WTC11 (cell line): ENCODE measurements around the gene DAW1.

Experiments
- ETV6 ChIP-seq: sonication (generic); formaldehyde crosslinking; IDR thresholded peaks from 2 replicates; pipeline ENCODE4 v1.8.1; 2022; ENCODE audit warnings: mild to moderate bottlenecking, missing genetic modification reagents
- SP1 ChIP-seq: sonication (generic); formaldehyde crosslinking; conservative IDR thresholded peaks from 2 replicates; pipeline ENCODE4 v1.8.1; 2022; ENCODE audit warnings: missing genetic modification reagents
- ZBTB21 ChIP-seq: sonication (generic); formaldehyde crosslinking; IDR thresholded peaks from 2 replicates; pipeline ENCODE4 v1.8.1; 2023; ENCODE audit warnings: mild to moderate bottlenecking, missing genetic modification reagents, borderline replicate concordance
- ZNF416 ChIP-seq: fragments of 250-450 bp; sonication (Bioruptor Pico); IDR thresholded peaks from 2 replicates; pipeline ENCODE4 v1.9.0; 2021; ENCODE audit warnings: mild to moderate bottlenecking, inconsistent platforms
- TF ChIP-seq, protein P1 (sequence below): sonication (generic); formaldehyde crosslinking; IDR thresholded peaks from 2 replicates; pipeline ENCODE4 v1.8.0; 2022; ENCODE audit warnings: mild to moderate bottlenecking, missing genetic modification reagents
- TF ChIP-seq, protein P2 (sequence below): fragments of 200-600 bp; IDR thresholded peaks from 2 replicates; pipeline ENCODE4 v1.8.0; 2022; ENCODE audit warnings: antibody characterized with exemption
- TF ChIP-seq, protein P3 (sequence below): sonication (generic); formaldehyde crosslinking; IDR thresholded peaks from 2 replicates; pipeline ENCODE4 v1.8.1; 2022; ENCODE audit warnings: low read depth, missing genetic modification reagents, borderline replicate concordance
- TF ChIP-seq, protein P4 (sequence below): sonication (generic); formaldehyde crosslinking; IDR thresholded peaks from 2 replicates; pipeline ENCODE4 v1.8.0; 2022; ENCODE audit warnings: mild to moderate bottlenecking, missing genetic modification reagents
- TF ChIP-seq, protein P5 (sequence below): sonication (generic); formaldehyde crosslinking; IDR thresholded peaks from 2 replicates; pipeline ENCODE4 v1.8.0; 2023; ENCODE audit warnings: missing genetic modification reagents, mild to moderate bottlenecking, borderline replicate concordance
- TF ChIP-seq, protein P6 (sequence below): sonication (generic); formaldehyde crosslinking; IDR thresholded peaks from 2 replicates; pipeline ENCODE4 v1.8.1; 2022; ENCODE audit warnings: missing genetic modification reagents, borderline replicate concordance
- TF ChIP-seq, protein P7 (sequence below): sonication (generic); formaldehyde crosslinking; IDR thresholded peaks from 2 replicates; pipeline ENCODE4 v1.8.1; 2023; ENCODE audit warnings: mild to moderate bottlenecking, missing genetic modification reagents

DNA sequence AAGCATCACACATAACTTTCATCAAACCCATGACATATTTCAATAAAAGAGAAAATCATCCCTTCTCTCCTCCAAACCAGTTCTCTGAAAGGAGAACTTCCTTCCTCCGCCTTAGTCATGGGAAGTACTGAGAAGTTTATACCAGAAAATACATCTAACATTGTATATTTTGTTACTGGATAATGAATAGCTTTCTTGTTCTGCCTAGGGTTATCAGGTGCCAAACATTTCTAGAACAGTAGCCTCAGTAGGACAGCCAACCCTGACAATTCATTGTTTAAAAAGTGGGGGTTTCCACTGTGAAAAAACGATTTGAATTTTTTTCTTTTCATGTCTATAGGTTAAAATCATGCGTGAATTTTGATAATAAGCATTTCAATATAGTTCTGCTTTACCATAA lies 16.0 kb upstream of the DAW1 start:
- TF ChIP-seq, protein P1, sequence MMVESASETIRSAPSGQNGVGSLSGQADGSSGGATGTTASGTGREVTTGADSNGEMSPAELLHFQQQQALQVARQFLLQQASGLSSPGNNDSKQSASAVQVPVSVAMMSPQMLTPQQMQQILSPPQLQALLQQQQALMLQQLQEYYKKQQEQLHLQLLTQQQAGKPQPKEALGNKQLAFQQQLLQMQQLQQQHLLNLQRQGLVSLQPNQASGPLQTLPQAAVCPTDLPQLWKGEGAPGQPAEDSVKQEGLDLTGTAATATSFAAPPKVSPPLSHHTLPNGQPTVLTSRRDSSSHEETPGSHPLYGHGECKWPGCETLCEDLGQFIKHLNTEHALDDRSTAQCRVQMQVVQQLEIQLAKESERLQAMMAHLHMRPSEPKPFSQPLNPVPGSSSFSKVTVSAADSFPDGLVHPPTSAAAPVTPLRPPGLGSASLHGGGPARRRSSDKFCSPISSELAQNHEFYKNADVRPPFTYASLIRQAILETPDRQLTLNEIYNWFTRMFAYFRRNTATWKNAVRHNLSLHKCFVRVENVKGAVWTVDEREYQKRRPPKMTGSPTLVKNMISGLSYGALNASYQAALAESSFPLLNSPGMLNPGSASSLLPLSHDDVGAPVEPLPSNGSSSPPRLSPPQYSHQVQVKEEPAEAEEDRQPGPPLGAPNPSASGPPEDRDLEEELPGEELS (CRISPR knock-in tag) = no peak
- TF ChIP-seq, protein P2, sequence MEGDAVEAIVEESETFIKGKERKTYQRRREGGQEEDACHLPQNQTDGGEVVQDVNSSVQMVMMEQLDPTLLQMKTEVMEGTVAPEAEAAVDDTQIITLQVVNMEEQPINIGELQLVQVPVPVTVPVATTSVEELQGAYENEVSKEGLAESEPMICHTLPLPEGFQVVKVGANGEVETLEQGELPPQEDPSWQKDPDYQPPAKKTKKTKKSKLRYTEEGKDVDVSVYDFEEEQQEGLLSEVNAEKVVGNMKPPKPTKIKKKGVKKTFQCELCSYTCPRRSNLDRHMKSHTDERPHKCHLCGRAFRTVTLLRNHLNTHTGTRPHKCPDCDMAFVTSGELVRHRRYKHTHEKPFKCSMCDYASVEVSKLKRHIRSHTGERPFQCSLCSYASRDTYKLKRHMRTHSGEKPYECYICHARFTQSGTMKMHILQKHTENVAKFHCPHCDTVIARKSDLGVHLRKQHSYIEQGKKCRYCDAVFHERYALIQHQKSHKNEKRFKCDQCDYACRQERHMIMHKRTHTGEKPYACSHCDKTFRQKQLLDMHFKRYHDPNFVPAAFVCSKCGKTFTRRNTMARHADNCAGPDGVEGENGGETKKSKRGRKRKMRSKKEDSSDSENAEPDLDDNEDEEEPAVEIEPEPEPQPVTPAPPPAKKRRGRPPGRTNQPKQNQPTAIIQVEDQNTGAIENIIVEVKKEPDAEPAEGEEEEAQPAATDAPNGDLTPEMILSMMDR = no peak
- TF ChIP-seq, protein P3, sequence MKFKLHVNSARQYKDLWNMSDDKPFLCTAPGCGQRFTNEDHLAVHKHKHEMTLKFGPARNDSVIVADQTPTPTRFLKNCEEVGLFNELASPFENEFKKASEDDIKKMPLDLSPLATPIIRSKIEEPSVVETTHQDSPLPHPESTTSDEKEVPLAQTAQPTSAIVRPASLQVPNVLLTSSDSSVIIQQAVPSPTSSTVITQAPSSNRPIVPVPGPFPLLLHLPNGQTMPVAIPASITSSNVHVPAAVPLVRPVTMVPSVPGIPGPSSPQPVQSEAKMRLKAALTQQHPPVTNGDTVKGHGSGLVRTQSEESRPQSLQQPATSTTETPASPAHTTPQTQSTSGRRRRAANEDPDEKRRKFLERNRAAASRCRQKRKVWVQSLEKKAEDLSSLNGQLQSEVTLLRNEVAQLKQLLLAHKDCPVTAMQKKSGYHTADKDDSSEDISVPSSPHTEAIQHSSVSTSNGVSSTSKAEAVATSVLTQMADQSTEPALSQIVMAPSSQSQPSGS (CRISPR knock-in tag) = no peak
- TF ChIP-seq, protein P4, sequence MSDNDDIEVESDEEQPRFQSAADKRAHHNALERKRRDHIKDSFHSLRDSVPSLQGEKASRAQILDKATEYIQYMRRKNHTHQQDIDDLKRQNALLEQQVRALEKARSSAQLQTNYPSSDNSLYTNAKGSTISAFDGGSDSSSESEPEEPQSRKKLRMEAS (CRISPR knock-in tag) = no peak
- no peak for TF ChIP-seq ETV6 (CRISPR knock-in tag)
- TF ChIP-seq ZBTB21 (CRISPR knock-in tag) = no peak
- TF ChIP-seq, protein P5, sequence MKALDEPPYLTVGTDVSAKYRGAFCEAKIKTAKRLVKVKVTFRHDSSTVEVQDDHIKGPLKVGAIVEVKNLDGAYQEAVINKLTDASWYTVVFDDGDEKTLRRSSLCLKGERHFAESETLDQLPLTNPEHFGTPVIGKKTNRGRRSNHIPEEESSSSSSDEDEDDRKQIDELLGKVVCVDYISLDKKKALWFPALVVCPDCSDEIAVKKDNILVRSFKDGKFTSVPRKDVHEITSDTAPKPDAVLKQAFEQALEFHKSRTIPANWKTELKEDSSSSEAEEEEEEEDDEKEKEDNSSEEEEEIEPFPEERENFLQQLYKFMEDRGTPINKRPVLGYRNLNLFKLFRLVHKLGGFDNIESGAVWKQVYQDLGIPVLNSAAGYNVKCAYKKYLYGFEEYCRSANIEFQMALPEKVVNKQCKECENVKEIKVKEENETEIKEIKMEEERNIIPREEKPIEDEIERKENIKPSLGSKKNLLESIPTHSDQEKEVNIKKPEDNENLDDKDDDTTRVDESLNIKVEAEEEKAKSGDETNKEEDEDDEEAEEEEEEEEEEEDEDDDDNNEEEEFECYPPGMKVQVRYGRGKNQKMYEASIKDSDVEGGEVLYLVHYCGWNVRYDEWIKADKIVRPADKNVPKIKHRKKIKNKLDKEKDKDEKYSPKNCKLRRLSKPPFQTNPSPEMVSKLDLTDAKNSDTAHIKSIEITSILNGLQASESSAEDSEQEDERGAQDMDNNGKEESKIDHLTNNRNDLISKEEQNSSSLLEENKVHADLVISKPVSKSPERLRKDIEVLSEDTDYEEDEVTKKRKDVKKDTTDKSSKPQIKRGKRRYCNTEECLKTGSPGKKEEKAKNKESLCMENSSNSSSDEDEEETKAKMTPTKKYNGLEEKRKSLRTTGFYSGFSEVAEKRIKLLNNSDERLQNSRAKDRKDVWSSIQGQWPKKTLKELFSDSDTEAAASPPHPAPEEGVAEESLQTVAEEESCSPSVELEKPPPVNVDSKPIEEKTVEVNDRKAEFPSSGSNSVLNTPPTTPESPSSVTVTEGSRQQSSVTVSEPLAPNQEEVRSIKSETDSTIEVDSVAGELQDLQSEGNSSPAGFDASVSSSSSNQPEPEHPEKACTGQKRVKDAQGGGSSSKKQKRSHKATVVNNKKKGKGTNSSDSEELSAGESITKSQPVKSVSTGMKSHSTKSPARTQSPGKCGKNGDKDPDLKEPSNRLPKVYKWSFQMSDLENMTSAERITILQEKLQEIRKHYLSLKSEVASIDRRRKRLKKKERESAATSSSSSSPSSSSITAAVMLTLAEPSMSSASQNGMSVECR (CRISPR knock-in tag) = no peak
- TF ChIP-seq, protein P6, sequence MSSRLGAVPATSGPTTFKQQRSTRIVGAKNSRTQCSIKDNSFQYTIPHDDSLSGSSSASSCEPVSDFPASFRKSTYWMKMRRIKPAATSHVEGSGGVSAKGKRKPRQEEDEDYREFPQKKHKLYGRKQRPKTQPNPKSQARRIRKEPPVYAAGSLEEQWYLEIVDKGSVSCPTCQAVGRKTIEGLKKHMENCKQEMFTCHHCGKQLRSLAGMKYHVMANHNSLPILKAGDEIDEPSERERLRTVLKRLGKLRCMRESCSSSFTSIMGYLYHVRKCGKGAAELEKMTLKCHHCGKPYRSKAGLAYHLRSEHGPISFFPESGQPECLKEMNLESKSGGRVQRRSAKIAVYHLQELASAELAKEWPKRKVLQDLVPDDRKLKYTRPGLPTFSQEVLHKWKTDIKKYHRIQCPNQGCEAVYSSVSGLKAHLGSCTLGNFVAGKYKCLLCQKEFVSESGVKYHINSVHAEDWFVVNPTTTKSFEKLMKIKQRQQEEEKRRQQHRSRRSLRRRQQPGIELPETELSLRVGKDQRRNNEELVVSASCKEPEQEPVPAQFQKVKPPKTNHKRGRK (CRISPR knock-in tag) = no peak
- no peak for TF ChIP-seq ZNF416 (CRISPR knock-in tag)
- TF ChIP-seq, protein P7, sequence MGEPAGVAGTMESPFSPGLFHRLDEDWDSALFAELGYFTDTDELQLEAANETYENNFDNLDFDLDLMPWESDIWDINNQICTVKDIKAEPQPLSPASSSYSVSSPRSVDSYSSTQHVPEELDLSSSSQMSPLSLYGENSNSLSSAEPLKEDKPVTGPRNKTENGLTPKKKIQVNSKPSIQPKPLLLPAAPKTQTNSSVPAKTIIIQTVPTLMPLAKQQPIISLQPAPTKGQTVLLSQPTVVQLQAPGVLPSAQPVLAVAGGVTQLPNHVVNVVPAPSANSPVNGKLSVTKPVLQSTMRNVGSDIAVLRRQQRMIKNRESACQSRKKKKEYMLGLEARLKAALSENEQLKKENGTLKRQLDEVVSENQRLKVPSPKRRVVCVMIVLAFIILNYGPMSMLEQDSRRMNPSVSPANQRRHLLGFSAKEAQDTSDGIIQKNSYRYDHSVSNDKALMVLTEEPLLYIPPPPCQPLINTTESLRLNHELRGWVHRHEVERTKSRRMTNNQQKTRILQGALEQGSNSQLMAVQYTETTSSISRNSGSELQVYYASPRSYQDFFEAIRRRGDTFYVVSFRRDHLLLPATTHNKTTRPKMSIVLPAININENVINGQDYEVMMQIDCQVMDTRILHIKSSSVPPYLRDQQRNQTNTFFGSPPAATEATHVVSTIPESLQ (CRISPR knock-in tag) = no peak
- no peak for TF ChIP-seq SP1
